IMR-90 (cell line): ENCODE measurements around the gene NXNL2. TPM values are rescaled to one million over a fixed set of nuclear protein-coding genes. Genes with fewer than 3 reads are reported as not detected.

Experiments used
- ATAC-seq: fragments of 200-7000 bp; cut with Tn5 transposase; 2 replicates; pipeline ENCODE4 v1.9.1; 2020; ENCODE audit warnings: low read depth, mild to moderate bottlenecking, moderate library complexity
- BruUV-seq: library from RNA; stranded (reverse); fragments of 400-500 nt; replicated peaks from 2 replicates; lab custom pipeline; 2021; lab: Mats Ljungman, UMichigan
- CTCF ChIA-PET: fragments of 300-600 bp; formaldehyde crosslinking; extraction: SDS; loops from one replicate; lab custom pipeline; 2021; ENCODE audit warnings: antibody characterized with exemption; lab: Yijun Ruan, JAX
- POLR2A ChIA-PET: fragments of 300-600 bp; sonication (Branson Sonifier 250); formaldehyde crosslinking; loops from one replicate; lab custom pipeline; 2022; ENCODE audit warnings: antibody characterized with exemption; ENCODE audit not compliant: unreplicated experiment; lab: Charles Lee
- DNase-seq: peaks from one replicate; pipeline ENCODE4 v3.0.0; 2013
- H2AFZ ChIP-seq: replicated peaks from 2 replicates; pipeline ENCODE3; 2013; ENCODE audit warnings: low read length, mild to moderate bottlenecking; ENCODE audit not compliant: poor library complexity
- H2AK5ac ChIP-seq: 2 replicates; pipeline ENCODE4 v1.6.1; 2013; ENCODE audit warnings: low read depth, low read length, inconsistent platforms
- H2AK9ac ChIP-seq: replicated peaks from 2 replicates; pipeline ENCODE3; 2013; ENCODE audit warnings: mild to moderate bottlenecking, low read depth, low read length, moderate library complexity; ENCODE audit not compliant: poor library complexity
- H2BK120ac ChIP-seq: 2 replicates; pipeline ENCODE4 v1.6.1; 2013; ENCODE audit warnings: low read depth, low read length, inconsistent platforms
- H2BK15ac ChIP-seq: 3 replicates; pipeline ENCODE4 v1.6.1; 2013; ENCODE audit warnings: low read depth, low read length, inconsistent platforms
- H2BK20ac ChIP-seq: 2 replicates; pipeline ENCODE4 v1.6.1; 2013; ENCODE audit warnings: low read depth, mild to moderate bottlenecking, inconsistent platforms, low read length, moderate library complexity
- H2BK5ac ChIP-seq: 2 replicates; pipeline ENCODE4 v1.6.1; 2013; ENCODE audit warnings: mild to moderate bottlenecking, low read depth, low read length, inconsistent platforms; ENCODE audit not compliant: poor library complexity, severe bottlenecking
- H3K14ac ChIP-seq: replicated peaks from 2 replicates; pipeline ENCODE4 v1.6.1; 2013; ENCODE audit warnings: low read depth, low read length, inconsistent platforms
- H3K18ac ChIP-seq: 2 replicates; pipeline ENCODE4 v1.6.1; 2013; ENCODE audit warnings: low read depth, low read length, control low read depth
- H3K23ac ChIP-seq: 2 replicates; pipeline ENCODE4 v1.6.1; 2013; ENCODE audit warnings: low read depth, low read length, inconsistent platforms
- H3K27ac ChIP-seq: 2 replicates; pipeline ENCODE4 v1.5.1; 2013; ENCODE audit warnings: mild to moderate bottlenecking, control low read depth, low read length; ENCODE audit not compliant: insufficient read depth
- H3K27me3 ChIP-seq: 2 replicates; pipeline ENCODE4 v1.6.1; 2013; ENCODE audit warnings: low read length; ENCODE audit not compliant: control insufficient read depth, insufficient read depth
- H3K36me3 ChIP-seq: 2 replicates; pipeline ENCODE4 v1.6.1; 2013; ENCODE audit warnings: low read length, mixed read lengths; ENCODE audit not compliant: control insufficient read depth, insufficient read depth
- H3K4ac ChIP-seq: 2 replicates; pipeline ENCODE4 v1.6.1; 2013; ENCODE audit warnings: low read depth, low read length, inconsistent platforms
- H3K4me1 ChIP-seq: 2 replicates; pipeline ENCODE4 v1.6.1; 2013; ENCODE audit warnings: low read length, mixed read lengths; ENCODE audit not compliant: control insufficient read depth, insufficient read depth
- H3K4me2 ChIP-seq: 2 replicates; pipeline ENCODE4 v1.6.1; 2013; ENCODE audit warnings: low read depth, mild to moderate bottlenecking, control low read depth, low read length, moderate library complexity
- H3K4me3 ChIP-seq: 2 replicates; pipeline ENCODE4 v1.5.1; 2013; ENCODE audit warnings: low read depth, mild to moderate bottlenecking, control low read depth, low read length, moderate library complexity; ENCODE audit not compliant: insufficient read depth
- H3K56ac ChIP-seq: 2 replicates; pipeline ENCODE4 v1.6.1; 2013; ENCODE audit warnings: low read length, inconsistent platforms; ENCODE audit not compliant: insufficient read depth; ENCODE audit errors: extremely low read depth
- H3K79me1 ChIP-seq, 2 experiments: 2 replicates each; pipeline ENCODE4 v1.6.1; 2013; ENCODE audit warnings: low read length in 2 of 2, inconsistent platforms in 1 of 2, low read depth in 1 of 2
- H3K9ac ChIP-seq: 2 replicates; pipeline ENCODE4 v1.6.1; 2013; ENCODE audit warnings: low read depth, low read length, control low read depth
- H3K9me1 ChIP-seq: 2 replicates; pipeline ENCODE4 v1.6.1; 2013; ENCODE audit warnings: low read length, inconsistent platforms; ENCODE audit not compliant: insufficient read depth
- H3K9me3 ChIP-seq: 2 replicates; pipeline ENCODE4 v1.6.1; 2013; ENCODE audit warnings: low read length; ENCODE audit not compliant: control insufficient read depth, insufficient read depth
- H4K20me1 ChIP-seq: 2 replicates; pipeline ENCODE4 v1.6.1; 2013; ENCODE audit warnings: low read length, inconsistent platforms; ENCODE audit not compliant: insufficient read depth
- H4K5ac ChIP-seq: 2 replicates; pipeline ENCODE4 v1.6.1; 2013; ENCODE audit warnings: mild to moderate bottlenecking, low read depth, low read length, control low read depth
- H4K8ac ChIP-seq, 2 experiments: 2 replicates each; pipeline ENCODE4 v1.6.1; 2013; ENCODE audit warnings: low read depth in 2 of 2, low read length in 2 of 2, control low read depth in 1 of 2, inconsistent platforms in 1 of 2
- H4K91ac ChIP-seq: 2 replicates; pipeline ENCODE4 v1.6.1; 2013; ENCODE audit warnings: low read depth, low read length, inconsistent platforms; ENCODE audit not compliant: insufficient read depth
- MAFK ChIP-seq: IDR thresholded peaks from 2 replicates; pipeline ENCODE4 v1.6.1; 2012; ENCODE audit warnings: low read depth, low read length, improper control_type of control experiment
- RAD21 ChIP-seq: IDR thresholded peaks from 2 replicates; pipeline ENCODE4 v1.6.1; 2012; ENCODE audit warnings: low read length, improper control_type of control experiment
- WGBS, 2 experiments: methylation state at CpG; one replicate each; pipeline versions ENCODE4 v1.1.5 to v1.1.7; 2013; ENCODE audit warnings: missing lambda C conversion rate in 2 of 2; ENCODE audit not compliant: insufficient read length in 1 of 2; ENCODE audit errors: extremely low coverage in 2 of 2; 5-methylcytosine and 5-hydroxymethylcytosine counted together
- dilution Hi-C: fragments of 300-500 bp; cut with HindIII; formaldehyde crosslinking; loops from one replicate; pipeline ENCODE4 v1.14.3; 2018; ENCODE audit warnings: low sequenced_read_pairs; ENCODE audit not compliant: unreplicated experiment
- in situ Hi-C: fragments of 300-500 bp; cut with MboI; formaldehyde crosslinking; loops from 3 replicates; pipeline ENCODE4 v1.14.3; 2019; ENCODE audit warnings: low sequenced_read_pairs, inconsistent platforms, mixed read lengths
- intact Hi-C: fragments of 100-400 bp; cut with micrococcal nuclease; formaldehyde crosslinking; loops from 2 replicates; pipeline ENCODE4 v1.10.0; 2022
- polyA plus RNA-seq, 3 experiments: library from polyadenylated mRNA; depleted of rRNA; stranded (reverse); fragments of >200 nt; gene quantifications; 2 replicates each; pipeline ENCODE4 v1.2.3, GENCODE V29; 2012; ENCODE audit warnings: low replicate concordance in 1 of 3
- total RNA-seq: library from RNA; depleted of rRNA; stranded (reverse); fragments of >200 nt; gene quantifications from 2 replicates; pipeline ENCODE4 v1.2.3, GENCODE V29; 2012

NXNL2 gene
- total and polyA plus RNA-seq, 2 of the 4 experiments (the other 2 are of a cell fraction) = 3.2 to 6.4 TPM

DNA sequence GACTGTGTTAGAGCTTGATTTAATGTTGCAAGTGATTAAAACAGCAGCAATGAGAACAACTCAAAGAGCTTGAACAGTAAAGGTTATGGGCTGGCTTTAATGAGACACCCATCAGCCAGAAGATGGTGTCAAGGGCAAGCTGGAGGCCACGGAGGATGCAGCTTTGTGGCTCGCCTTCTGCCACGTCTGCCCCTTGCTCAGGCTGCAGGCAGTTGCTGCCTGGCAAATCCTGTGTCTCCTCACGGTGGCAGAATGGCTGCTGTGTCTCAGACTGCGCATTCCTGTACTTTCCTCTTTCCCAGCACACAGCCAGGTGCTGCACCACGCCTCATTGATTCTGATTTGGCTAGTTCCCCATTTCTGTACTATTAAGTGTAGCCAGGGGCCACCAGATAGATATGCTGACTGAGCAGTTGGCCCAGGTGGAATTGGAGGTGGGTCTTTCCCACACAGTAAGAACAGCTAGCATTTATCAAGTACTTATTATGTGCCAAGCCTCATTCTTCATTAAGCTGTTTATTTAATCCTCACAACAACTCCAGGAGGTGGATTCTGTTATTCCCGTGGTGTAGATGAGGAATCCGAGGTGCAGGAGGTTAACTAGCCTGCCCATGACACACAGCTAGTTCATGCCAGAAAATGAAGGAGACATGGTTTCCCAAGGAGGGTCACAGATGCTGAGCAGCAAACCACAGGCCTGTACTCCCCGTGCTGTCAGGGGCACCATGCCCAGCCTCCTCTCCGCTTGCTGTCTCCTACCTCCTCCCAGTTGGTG lies 3.5 kb downstream of the NXNL2 start:
- Histone ChIP-seq H2BK15ac (no peak overlapping the region), H2AFZ (no peak overlapping the region), H2BK120ac (no peak overlapping the region), H3K9ac (no peak overlapping the region), H2AK9ac (peak overlapping the region; percentile 76), H3K9me1 (peaks cover 17% of the 10 kb centered on the region; the same call in 1 of the 2 replicates), H3K9me3 (no peaks in the 10 kb centered on the region), H3K14ac (no peak overlapping the region), H3K27me3 (no peaks in the 10 kb centered on the region), H3K4me1 (peaks cover 15% of the 10 kb centered on the region; the same call in 1 of the 2 replicates), H3K36me3 (no peaks in the 10 kb centered on the region), H3K4ac (no peak overlapping the region; the same call in 1 of the 2 replicates), H3K56ac (no peak overlapping the region), H2BK5ac (no peak overlapping the region), H4K91ac (no peak overlapping the region), H3K27ac (no peak overlapping the region), H4K5ac (no peak overlapping the region), H3K79me1 (peaks cover 22 to 67% of the 10 kb centered on the region in 2 experiments; a peak in 3 of 4 replicates), H3K4me2 (no peak overlapping the region), H3K23ac (peak overlapping the region; percentile 39; the same call in 1 of the 2 replicates), H4K20me1 (peaks cover 14% of the 10 kb centered on the region), H2BK20ac (no peak overlapping the region), H3K4me3 (no peak overlapping the region), H2AK5ac (no peak overlapping the region), H3K18ac (no peak overlapping the region), H4K8ac (no peak overlapping the region)
- TF ChIP-seq MAFK = peak; percentile 37
- TF ChIP-seq RAD21 = no peak
- no peak for ATAC-seq
- dilution Hi-C loops = no loop called here
- BruUV-seq = no TSS peak
- no peak for DNase-seq
- WGBS, 2 experiments = 93% methylated on average over 3 of the region's 10 CpGs; no CpG with 5 or more reads in 1 of the 2 experiments
- intact Hi-C loops = no loop called here
- POLR2A ChIA-PET = no interaction called here
- in situ Hi-C loops = no loop called here
- CTCF ChIA-PET = interaction anchor here (1.5 kb wide), 1 partner anchor 46 kb away, joined by 3 read pairs; no protein-coding TSS in a partner anchor
